Mucosa of rectum (tissue), 2 donors: Measurements from ENCODE around the gene NAA35.

Experiments
- H3K27ac ChIP-seq, 2 donors: one replicate each; pipeline ENCODE4 v1.7.0; 2013; ENCODE audit warnings: inconsistent platforms in 2 of 2, low read depth in 2 of 2, low read length in 2 of 2
- H3K27me3 ChIP-seq, 2 donors: one replicate each; pipeline ENCODE4 v1.7.0; 2013; ENCODE audit warnings: low read length in 2 of 2; ENCODE audit not compliant: control insufficient read depth in 2 of 2, insufficient read depth in 2 of 2
- H3K36me3 ChIP-seq, 2 donors: one replicate each; pipeline ENCODE4 v1.7.0; 2013; ENCODE audit warnings: low read length in 2 of 2; ENCODE audit not compliant: control insufficient read depth in 2 of 2, insufficient read depth in 2 of 2
- H3K4me1 ChIP-seq, 2 donors: one replicate each; pipeline ENCODE4 v1.7.0; 2013; ENCODE audit warnings: low read length in 2 of 2, mild to moderate bottlenecking in 1 of 2; ENCODE audit not compliant: control insufficient read depth in 2 of 2, insufficient read depth in 2 of 2
- H3K4me3 ChIP-seq, 2 donors: one replicate each; pipeline ENCODE4 v1.7.0; 2013; ENCODE audit warnings: low read length in 2 of 2
- H3K9ac ChIP-seq, 2 donors: one replicate each; pipeline ENCODE4 v1.7.0; 2013; ENCODE audit warnings: low read length in 2 of 2, low read depth in 1 of 2, mild to moderate bottlenecking in 1 of 2
- H3K9me3 ChIP-seq, 2 donors: one replicate each; pipeline ENCODE4 v1.7.0; 2013; ENCODE audit warnings: low read length in 2 of 2; ENCODE audit not compliant: control insufficient read depth in 2 of 2
- donor health status: healthy.
- donor health status: Normal muscosa, but diverticular disease.

NAA35 gene

GRCh38 chr9:85940832-85941621 is at the start of gene NAA35:
Gene NAA35, plus strand, starts transcription at chr9:85941146. Its CDS starts 1,014 bp downstream, at chr9:85942160.
- Histone ChIP-seq H3K27me3 (no peaks in the 10 kb centered on the region), H3K9ac (peak within 1 kb of the TSS; percentile 92 to 95), H3K4me1 (peaks cover 11 to 12% of the 10 kb centered on the region in 2 donors), H3K4me3 (peak within 1 kb of the TSS; percentile 85 to 94), H3K9me3 (no peaks in the 10 kb centered on the region), H3K27ac (peak within 1 kb of the TSS; percentile 94 to 95), H3K36me3 (peaks cover 7 to 10% of the 10 kb centered on the region in 2 donors)

- no peak overlapping the region for H3K9ac ChIP-seq
- no peaks in the 10 kb centered on the region for H3K9me3 ChIP-seq
- no peaks in the 10 kb centered on the region for H3K4me1 ChIP-seq
- H3K27ac ChIP-seq: no peak overlapping the region
- H3K4me3 ChIP-seq: no peak overlapping the region
- H3K27me3 ChIP-seq: no peaks in the 10 kb centered on the region
- no peaks in the 10 kb centered on the region for H3K36me3 ChIP-seq
Observed at GRCh38 chr9:85892401-85892800, 48.5 kb upstream of the NAA35 start.

- Histone ChIP-seq H3K4me1 (no peaks in the 10 kb centered on the region), H3K9ac (no peak overlapping the region), H3K4me3 (no peak overlapping the region)
Observed at GRCh38 chr9:85895685-85896084, 45.3 kb upstream of the NAA35 start.

GRCh38 chr9:85897848-85898247 is 43.1 kb upstream of the NAA35 start:
- no peaks in the 10 kb centered on the region for H3K9me3 ChIP-seq
- no peaks in the 10 kb centered on the region for H3K27me3 ChIP-seq
- H3K4me3 ChIP-seq: no peak overlapping the region
- H3K36me3 ChIP-seq: no peaks in the 10 kb centered on the region
- no peaks in the 10 kb centered on the region for H3K4me1 ChIP-seq
- no peak overlapping the region for H3K27ac ChIP-seq
- H3K9ac ChIP-seq: no peak overlapping the region

More at GRCh38 chr9:85895685-85896084, 45.3 kb upstream of the NAA35 start:
- no peak overlapping the region for H3K27ac ChIP-seq
- no peaks in the 10 kb centered on the region for H3K27me3 ChIP-seq
- H3K36me3 ChIP-seq: no peaks in the 10 kb centered on the region
- no peaks in the 10 kb centered on the region for H3K9me3 ChIP-seq

GRCh38 chr9:85898332-85898731 is 42.6 kb upstream of the NAA35 start:
- no peak overlapping the region for H3K27ac ChIP-seq
- no peaks in the 10 kb centered on the region for H3K27me3 ChIP-seq
- H3K36me3 ChIP-seq: no peaks in the 10 kb centered on the region
- H3K4me3 ChIP-seq: no peak overlapping the region
- no peaks in the 10 kb centered on the region for H3K9me3 ChIP-seq
- no peak overlapping the region for H3K9ac ChIP-seq
- H3K4me1 ChIP-seq: no peaks in the 10 kb centered on the region

- H3K36me3 ChIP-seq: no peaks in the 10 kb centered on the region
- H3K9ac ChIP-seq: no peak overlapping the region
- H3K4me1 ChIP-seq: no peaks in the 10 kb centered on the region
- no peak overlapping the region for H3K27ac ChIP-seq
- no peak overlapping the region for H3K4me3 ChIP-seq
- H3K27me3 ChIP-seq: no peaks in the 10 kb centered on the region
- no peaks in the 10 kb centered on the region for H3K9me3 ChIP-seq
Observed at GRCh38 chr9:85899388-85899787, 41.6 kb upstream of the NAA35 start.

- no peaks in the 10 kb centered on the region for H3K4me1 ChIP-seq
- H3K27ac ChIP-seq: no peak overlapping the region
- no peaks in the 10 kb centered on the region for H3K27me3 ChIP-seq
- H3K9ac ChIP-seq: no peak overlapping the region
- no peaks in the 10 kb centered on the region for H3K9me3 ChIP-seq
- H3K4me3 ChIP-seq: no peak overlapping the region
- H3K36me3 ChIP-seq: no peaks in the 10 kb centered on the region
Observed at GRCh38 chr9:85900504-85901201, 40.3 kb upstream of the NAA35 start.

- Histone ChIP-seq H3K9ac (no peak overlapping the region), H3K4me3 (no peak overlapping the region), H3K9me3 (no peaks in the 10 kb centered on the region), H3K27ac (no peak overlapping the region), H3K4me1 (no peaks in the 10 kb centered on the region), H3K27me3 (no peaks in the 10 kb centered on the region), H3K36me3 (no peaks in the 10 kb centered on the region)
Observed at GRCh38 chr9:85904975-85905374, 36.0 kb upstream of the NAA35 start.

GRCh38 chr9:85905957-85906356 is 35.0 kb upstream of the NAA35 start:
- Histone ChIP-seq H3K27ac (no peak overlapping the region), H3K9me3 (no peaks in the 10 kb centered on the region), H3K27me3 (no peaks in the 10 kb centered on the region), H3K36me3 (no peaks in the 10 kb centered on the region), H3K4me1 (no peaks in the 10 kb centered on the region), H3K9ac (no peak overlapping the region), H3K4me3 (no peak overlapping the region)

- no peaks in the 10 kb centered on the region for H3K9me3 ChIP-seq
Observed at GRCh38 chr9:85909390-85909789, 31.6 kb upstream of the NAA35 start.

More at GRCh38 chr9:85909390-85909789, 31.6 kb upstream of the NAA35 start:
- H3K4me3 ChIP-seq: no peak overlapping the region
- H3K27ac ChIP-seq: no peak overlapping the region
- H3K9ac ChIP-seq: no peak overlapping the region
- no peaks in the 10 kb centered on the region for H3K4me1 ChIP-seq
- no peaks in the 10 kb centered on the region for H3K36me3 ChIP-seq
- H3K27me3 ChIP-seq: no peaks in the 10 kb centered on the region
